H9 (cell line): ENCODE results near the gene PLB1. TPM values are rescaled to one million over a fixed set of nuclear protein-coding genes. Genes with fewer than 3 reads are reported as not detected.

Experiments
- DNase-seq: peaks from one replicate; pipeline ENCODE4 v3.0.0-alpha.2; 2017
- H2AFZ ChIP-seq: one replicate; pipeline ENCODE4 v1.6.1; 2013; ENCODE audit warnings: mild to moderate bottlenecking, low read length, control low read depth, moderate library complexity
- H2AK5ac ChIP-seq: 2 replicates; pipeline ENCODE4 v1.6.1; 2013; ENCODE audit warnings: low read length, control low read depth, mixed read lengths; ENCODE audit not compliant: insufficient read length
- H2BK120ac ChIP-seq: one replicate; pipeline ENCODE4 v1.6.1; 2013; ENCODE audit warnings: low read depth, mild to moderate bottlenecking, low read length, control low read depth, inconsistent platforms; ENCODE audit not compliant: poor library complexity, severe bottlenecking
- H2BK12ac ChIP-seq: 2 replicates; pipeline ENCODE4 v1.6.1; 2013; ENCODE audit warnings: low read length, control low read depth, mixed read lengths, low read depth; ENCODE audit not compliant: insufficient read length
- H2BK15ac ChIP-seq: 2 replicates; pipeline ENCODE4 v1.6.1; 2013; ENCODE audit warnings: low read depth, low read length, control low read depth
- H2BK20ac ChIP-seq: one replicate; pipeline ENCODE4 v1.6.1; 2013; ENCODE audit warnings: low read depth, mild to moderate bottlenecking, low read length, control low read depth, inconsistent platforms; ENCODE audit not compliant: poor library complexity, severe bottlenecking
- H2BK5ac ChIP-seq: 2 replicates; pipeline ENCODE4 v1.6.1; 2013; ENCODE audit warnings: low read length, control low read depth, mixed read lengths; ENCODE audit not compliant: insufficient read length
- H3K14ac ChIP-seq: 2 replicates; pipeline ENCODE4 v1.6.1; 2013; ENCODE audit warnings: low read length, control low read depth; ENCODE audit not compliant: insufficient read depth
- H3K18ac ChIP-seq: 2 replicates; pipeline ENCODE4 v1.6.1; 2013; ENCODE audit warnings: low read depth, mild to moderate bottlenecking, mixed read lengths, low read length, control low read depth; ENCODE audit not compliant: insufficient read length
- H3K23ac ChIP-seq: 2 replicates; pipeline ENCODE4 v1.6.1; 2013; ENCODE audit warnings: low read length, control low read depth, mixed read lengths, low read depth; ENCODE audit not compliant: insufficient read length
- H3K23me2 ChIP-seq: 2 replicates; pipeline ENCODE4 v1.6.1; 2013; ENCODE audit warnings: low read depth, mild to moderate bottlenecking, mixed read lengths, low read length, control low read depth; ENCODE audit not compliant: insufficient read length, poor library complexity, severe bottlenecking
- H3K27ac ChIP-seq: 2 replicates; pipeline ENCODE4 v1.5.1; 2013; ENCODE audit warnings: low read length, control low read depth, mixed read lengths, low read depth; ENCODE audit not compliant: insufficient read length
- H3K27me3 ChIP-seq: 2 replicates; pipeline ENCODE4 v1.6.1; 2013; ENCODE audit warnings: low read length, control low read depth, inconsistent platforms; ENCODE audit not compliant: insufficient read depth
- H3K4ac ChIP-seq: 2 replicates; pipeline ENCODE4 v1.6.1; 2013; ENCODE audit warnings: low read depth, mild to moderate bottlenecking, control low read depth, inconsistent platforms, low read length, moderate library complexity
- H3K4me1 ChIP-seq: 2 replicates; pipeline ENCODE4 v1.6.1; 2013; ENCODE audit warnings: low read length, control low read depth, inconsistent platforms; ENCODE audit not compliant: insufficient read depth
- H3K4me2 ChIP-seq: 2 replicates; pipeline ENCODE4 v1.6.1; 2013; ENCODE audit warnings: low read length, control low read depth, mixed read lengths; ENCODE audit not compliant: insufficient read length, insufficient read depth
- H3K56ac ChIP-seq: 2 replicates; pipeline ENCODE4 v1.6.1; 2013; ENCODE audit warnings: low read depth, mild to moderate bottlenecking, mixed read lengths, low read length, control low read depth; ENCODE audit not compliant: insufficient read length
- H3K79me1 ChIP-seq: 2 replicates; pipeline ENCODE4 v1.6.1; 2013; ENCODE audit warnings: low read depth, mild to moderate bottlenecking, moderate library complexity, low read length, control low read depth, inconsistent platforms; ENCODE audit not compliant: insufficient read depth, poor library complexity, severe bottlenecking
- H3K79me2 ChIP-seq: 2 replicates; pipeline ENCODE4 v1.6.1; 2013; ENCODE audit warnings: low read length, control low read depth, inconsistent platforms; ENCODE audit not compliant: insufficient read depth
- H3K9ac ChIP-seq: 2 replicates; pipeline ENCODE4 v1.6.1; 2013; ENCODE audit warnings: low read length, control low read depth, mixed read lengths; ENCODE audit not compliant: insufficient read length; ENCODE audit errors: extremely low read depth
- H3K9me3 ChIP-seq: one replicate; pipeline ENCODE4 v1.6.1; 2013; ENCODE audit warnings: low read depth, low read length, inconsistent platforms; ENCODE audit not compliant: control insufficient read depth
- H3T11ph ChIP-seq: one replicate; pipeline ENCODE4 v1.6.1; 2013; ENCODE audit warnings: mild to moderate bottlenecking, low read length, control low read depth, inconsistent platforms
- H4K20me1 ChIP-seq: one replicate; pipeline ENCODE4 v1.6.1; 2013; ENCODE audit not compliant: control insufficient read depth, insufficient read length, insufficient read depth
- H4K5ac ChIP-seq: 2 replicates; pipeline ENCODE4 v1.6.1; 2013; ENCODE audit warnings: low read depth, mild to moderate bottlenecking, mixed read lengths, low read length, control low read depth; ENCODE audit not compliant: insufficient read length
- H4K8ac ChIP-seq: replicated peaks from 2 replicates; pipeline ENCODE4 v1.6.1; 2013; ENCODE audit warnings: low read length, control low read depth, mixed read lengths, low read depth; ENCODE audit not compliant: insufficient read length
- H4K91ac ChIP-seq: 2 replicates; pipeline ENCODE4 v1.6.1; 2013; ENCODE audit warnings: low read depth, mild to moderate bottlenecking, moderate library complexity, mixed read lengths, low read length, control low read depth; ENCODE audit not compliant: insufficient read length
- H3K27ac Mint-ChIP-seq, 3 experiments: 2 replicates in 2 of 3; 3 replicates in 1 of 3; pipeline ENCODE4 v1.8.0; 2020 to 2021; ENCODE audit warnings: mixed read lengths in 3 of 3, mild to moderate bottlenecking in 1 of 3, moderate library complexity in 1 of 3
- H3K27me3 Mint-ChIP-seq: 2 replicates; pipeline ENCODE4 v1.8.0; 2021; ENCODE audit warnings: low read depth, mild to moderate bottlenecking, moderate library complexity, mixed read lengths
- H3K36me3 Mint-ChIP-seq, 3 experiments: 2 replicates in 2 of 3; 3 replicates in 1 of 3; pipeline ENCODE4 v1.8.0; 2020 to 2021; ENCODE audit warnings: low read depth in 3 of 3, mixed read lengths in 3 of 3; ENCODE audit not compliant: insufficient read depth in 1 of 3
- H3K4me1 Mint-ChIP-seq, 2 experiments: 2 replicates each; pipeline ENCODE4 v1.8.0; 2020; ENCODE audit warnings: mixed read lengths in 2 of 2
- H3K4me3 Mint-ChIP-seq, 2 experiments: 2 replicates in 1 of 2; 3 replicates in 1 of 2; pipeline ENCODE4 v1.8.0; 2020 to 2021; ENCODE audit warnings: mild to moderate bottlenecking in 2 of 2, mixed read lengths in 2 of 2, moderate library complexity in 1 of 2
- H3K9me3 Mint-ChIP-seq, 2 experiments: 2 replicates in 1 of 2; 3 replicates in 1 of 2; pipeline ENCODE4 v1.8.0; 2020; ENCODE audit warnings: mild to moderate bottlenecking in 2 of 2, mixed read lengths in 2 of 2, moderate library complexity in 1 of 2
- WGBS: extraction: QIAGEN DNeasy Blood & Tissue Kit; methylation state at CpG from one replicate; pipeline ENCODE4 v1.1.7; 2013; ENCODE audit warnings: missing lambda C conversion rate, low lambda C conversion rate, mixed read lengths; ENCODE audit not compliant: insufficient read length; ENCODE audit errors: extremely low coverage; 5-methylcytosine and 5-hydroxymethylcytosine counted together
- total RNA-seq: library from RNA; stranded (reverse); gene quantifications from 2 replicates; pipeline ENCODE4 v1.2.1, GENCODE V29; 2021
- TF ChIP-seq, protein P1 (sequence below): fragments of 200-600 bp; sonication (generic); conservative IDR thresholded peaks from 3 replicates; pipeline ENCODE4 v1.8.0; 2021; ENCODE audit warnings: antibody characterized with exemption, mild to moderate bottlenecking

PLB1 gene
- total RNA-seq, 1 experiment from 2014 or later: not detected

DNA sequence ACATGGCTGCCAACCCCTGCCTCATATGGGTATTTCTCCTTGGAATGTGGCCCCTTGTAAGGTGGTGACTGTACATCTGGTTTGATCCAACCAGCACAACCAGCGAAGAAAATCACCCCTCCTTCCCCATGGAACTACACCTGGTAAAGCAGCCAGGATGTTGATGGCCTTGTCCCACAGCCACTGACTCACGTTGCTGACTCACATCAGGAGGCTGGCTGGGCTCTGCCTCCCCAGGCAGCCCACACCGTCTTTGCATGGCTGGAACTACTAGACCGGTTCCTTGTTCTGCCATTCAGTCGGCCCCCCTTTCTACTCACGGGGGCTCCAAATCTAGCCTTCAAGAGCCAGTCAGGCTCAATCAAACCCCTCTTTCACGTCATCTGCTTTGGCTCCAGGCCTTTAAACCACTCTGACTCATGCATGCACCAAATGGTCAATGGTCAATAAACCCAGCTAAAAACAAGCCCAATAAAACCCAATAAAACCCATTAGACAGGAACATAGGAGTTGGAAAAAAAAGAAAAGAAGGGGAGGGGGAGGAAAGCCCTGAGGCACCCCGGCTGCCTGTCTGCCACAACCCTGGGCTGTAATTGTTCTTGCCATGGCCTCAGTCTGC lies 114.8 kb downstream of the PLB1 start:
- Histone ChIP-seq H3K9me3 (no peaks in the 10 kb centered on the region), H3K18ac (no peak overlapping the region), H3K14ac (no peak overlapping the region; the same call in 1 of the 2 replicates), H4K91ac (no peak overlapping the region), H3K4me2 (no peak overlapping the region), H3K9ac (no peak overlapping the region), H2AFZ (no peak overlapping the region), H3K23ac (no peak overlapping the region), H4K8ac (no peak overlapping the region), H4K20me1 (no peaks in the 10 kb centered on the region), H3K27me3 (no peaks in the 10 kb centered on the region), H2BK5ac (no peak overlapping the region), H2BK15ac (no peak overlapping the region; the same call in 1 of the 2 replicates), H3T11ph (no peak overlapping the region), H3K4ac (no peak overlapping the region), H3K23me2 (no peaks in the 10 kb centered on the region), H3K4me1 (peaks cover 3% of the 10 kb centered on the region; the same call in 1 of the 2 replicates), H2BK20ac (no peak overlapping the region), H2BK12ac (no peak overlapping the region), H4K5ac (no peak overlapping the region), H3K56ac (no peak overlapping the region), H2BK120ac (no peak overlapping the region), H3K27ac (no peak overlapping the region), H2AK5ac (no peak overlapping the region), H3K79me1 (no peaks in the 10 kb centered on the region), H3K79me2 (no peaks in the 10 kb centered on the region)
- Mint-ChIP-seq H3K27ac (no peak overlapping the region; a peak in 1 of 7 replicates), H3K27me3 (peaks cover 2% of the 10 kb centered on the region), H3K9me3 (no peaks in the 10 kb centered on the region), H3K36me3 (no peaks in the 10 kb centered on the region; a peak in 1 of 7 replicates), H3K4me1 (peaks cover 15 to 18% of the 10 kb centered on the region in 2 experiments), H3K4me3 (no peak overlapping the region)
- no CpG with 5 or more reads among the region's 8 CpGs for WGBS
- TF ChIP-seq, protein P1, sequence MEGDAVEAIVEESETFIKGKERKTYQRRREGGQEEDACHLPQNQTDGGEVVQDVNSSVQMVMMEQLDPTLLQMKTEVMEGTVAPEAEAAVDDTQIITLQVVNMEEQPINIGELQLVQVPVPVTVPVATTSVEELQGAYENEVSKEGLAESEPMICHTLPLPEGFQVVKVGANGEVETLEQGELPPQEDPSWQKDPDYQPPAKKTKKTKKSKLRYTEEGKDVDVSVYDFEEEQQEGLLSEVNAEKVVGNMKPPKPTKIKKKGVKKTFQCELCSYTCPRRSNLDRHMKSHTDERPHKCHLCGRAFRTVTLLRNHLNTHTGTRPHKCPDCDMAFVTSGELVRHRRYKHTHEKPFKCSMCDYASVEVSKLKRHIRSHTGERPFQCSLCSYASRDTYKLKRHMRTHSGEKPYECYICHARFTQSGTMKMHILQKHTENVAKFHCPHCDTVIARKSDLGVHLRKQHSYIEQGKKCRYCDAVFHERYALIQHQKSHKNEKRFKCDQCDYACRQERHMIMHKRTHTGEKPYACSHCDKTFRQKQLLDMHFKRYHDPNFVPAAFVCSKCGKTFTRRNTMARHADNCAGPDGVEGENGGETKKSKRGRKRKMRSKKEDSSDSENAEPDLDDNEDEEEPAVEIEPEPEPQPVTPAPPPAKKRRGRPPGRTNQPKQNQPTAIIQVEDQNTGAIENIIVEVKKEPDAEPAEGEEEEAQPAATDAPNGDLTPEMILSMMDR: no peak
- DNase-seq: no peak
